ENCODE results near the gene IQSEC1.
"Not testable (repeated sequence)": the region's sequence is repeated elsewhere in the genome, so short reads cannot be mapped to it uniquely, and the experiment has no call there.

IQSEC1 gene

GRCh38 chr3:12884790-12885582 is 188.2 kb downstream of the IQSEC1 start:
- DNase-seq: no peak

- no peak for DNase-seq
Measured at GRCh38 chr3:12884186-12884680, 189.0 kb downstream of the IQSEC1 start.

GRCh38 chr3:12882336-12883310 is 190.6 kb downstream of the IQSEC1 start:
- no peak for DNase-seq

- DNase-seq: not testable (repeated sequence)
Measured at GRCh38 chr3:12881858-12882257, 191.4 kb downstream of the IQSEC1 start.

- no peak for DNase-seq
Measured at GRCh38 chr3:12879191-12879815, 193.9 kb downstream of the IQSEC1 start.

- DNase-seq: not testable (repeated sequence)
Measured at GRCh38 chr3:12878758-12879157, 194.5 kb downstream of the IQSEC1 start.

GRCh38 chr3:12878141-12878574 is 195.1 kb downstream of the IQSEC1 start:
- no peak for DNase-seq

GRCh38 chr3:12877040-12877439 is 196.2 kb downstream of the IQSEC1 start:
- DNase-seq: no peak

GRCh38 chr3:12875857-12876836 is 197.1 kb downstream of the IQSEC1 start:
- peak in 1 of 2 donors; percentile 12 for DNase-seq

- no peak for DNase-seq
Measured at GRCh38 chr3:12871404-12871983, 201.7 kb downstream of the IQSEC1 start.

- DNase-seq: peak; percentile 52 to 53
Measured at GRCh38 chr3:12870942-12871341, 202.3 kb downstream of the IQSEC1 start.

- DNase-seq: peak; percentile 20 to 23
Measured at GRCh38 chr3:12869035-12869621, 204.1 kb downstream of the IQSEC1 start.

GRCh38 chr3:12868039-12869034 is 204.9 kb downstream of the IQSEC1 start:
- peak; percentile 65 to 69 for DNase-seq

- DNase-seq: no peak
Measured at GRCh38 chr3:12866836-12867235, 206.4 kb downstream of the IQSEC1 start.

- DNase-seq: no peak
Measured at GRCh38 chr3:12865271-12865670, 208.0 kb downstream of the IQSEC1 start.

GRCh38 chr3:12862387-12862786 is 210.8 kb downstream of the IQSEC1 start:
- DNase-seq: no peak

GRCh38 chr3:12861611-12862010 is 211.6 kb downstream of the IQSEC1 start:
- no peak for DNase-seq

- no peak for DNase-seq
Measured at GRCh38 chr3:12859840-12860239, 213.4 kb downstream of the IQSEC1 start.

GRCh38 chr3:12856626-12857025 is 216.6 kb downstream of the IQSEC1 start:
- no peak for DNase-seq

GRCh38 chr3:12854565-12854964 is 218.7 kb downstream of the IQSEC1 start:
- DNase-seq: no peak
